Measurements from ENCODE around the gene SPAAR.

SPAAR gene

GRCh38 chr9:35917261-35917660 is 8.0 kb downstream of the SPAAR start:
- no peak for TF ChIP-seq CTCF (IDR thresholded peaks at IDR 0.05; ENCODE audit: insufficient read depth, missing control alignments)
- no peak for FAIRE-seq
- DNase-seq (ENCODE audit: insufficient read length, low spot score) = no peak

DNA sequence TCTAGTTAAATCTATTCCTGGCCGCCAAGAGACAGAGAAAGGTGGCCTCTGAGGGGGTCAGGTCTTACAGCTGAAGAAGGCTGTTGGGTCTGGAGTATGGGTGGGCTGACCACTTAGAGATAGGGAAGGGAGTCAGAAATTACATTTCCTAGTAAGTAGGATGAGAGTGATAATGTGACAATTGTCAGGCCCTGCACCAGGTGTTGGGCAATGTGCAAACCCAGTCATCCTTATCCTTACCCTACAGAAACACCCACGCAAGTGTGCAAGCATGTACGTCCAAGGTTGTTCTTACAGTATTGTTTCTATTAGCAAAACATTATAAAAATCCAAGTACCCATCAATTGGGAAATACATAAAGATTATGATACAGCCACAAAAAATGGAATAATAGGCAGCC is 9.5 kb downstream of the SPAAR start:
- no peak for FAIRE-seq
- DNase-seq (ENCODE audit: insufficient read length, low spot score) = no peak
- no peak for TF ChIP-seq CTCF (IDR thresholded peaks at IDR 0.05; ENCODE audit: insufficient read depth, missing control alignments)

- FAIRE-seq = no peak
- no peak for TF ChIP-seq CTCF (IDR thresholded peaks at IDR 0.05; ENCODE audit: insufficient read depth, missing control alignments)
Measured at GRCh38 chr9:35919212-35920008, 10.1 kb downstream of the SPAAR start.

DNA sequence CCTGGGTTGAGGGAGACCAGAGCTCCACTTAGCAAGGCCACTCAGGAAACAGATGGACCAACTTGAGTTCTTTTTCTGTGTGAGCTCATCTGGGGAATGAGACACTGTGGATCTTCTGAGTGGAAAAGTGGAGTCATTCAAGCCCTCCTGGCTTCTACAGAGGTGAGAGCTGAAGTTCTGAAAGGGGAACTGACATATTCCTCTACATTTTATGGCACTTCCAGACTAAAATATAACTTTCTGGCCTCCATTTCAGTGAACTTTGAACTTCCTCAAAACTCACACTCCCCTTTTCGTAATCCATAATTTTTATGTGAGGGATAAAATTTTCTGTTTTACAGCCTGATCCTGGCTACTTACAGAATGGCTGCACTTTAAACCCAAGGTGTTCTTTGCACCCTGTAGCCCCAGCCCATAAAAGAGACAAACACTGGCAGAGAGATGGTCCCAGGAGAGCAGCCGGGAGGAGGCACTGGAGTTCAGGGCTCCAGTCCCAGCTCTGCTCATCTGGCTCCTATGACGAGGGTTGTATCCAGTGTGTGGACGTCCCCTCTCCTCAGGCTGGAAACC is 10.8 kb downstream of the SPAAR start:
- no peak for FAIRE-seq
- TF ChIP-seq CTCF (IDR thresholded peaks at IDR 0.05; ENCODE audit: insufficient read depth, missing control alignments) = no peak
- no peak for DNase-seq (ENCODE audit: insufficient read length, low spot score)

More at GRCh38 chr9:35919212-35920008, 10.1 kb downstream of the SPAAR start:
- no peak for DNase-seq (ENCODE audit: insufficient read length, low spot score)

GRCh38 chr9:35923598-35923926 is 14.3 kb downstream of the SPAAR start:
- no peak for DNase-seq (ENCODE audit: insufficient read length, low spot score)
- no peak for TF ChIP-seq CTCF (IDR thresholded peaks at IDR 0.05; ENCODE audit: insufficient read depth, missing control alignments)
- FAIRE-seq = no peak

DNA sequence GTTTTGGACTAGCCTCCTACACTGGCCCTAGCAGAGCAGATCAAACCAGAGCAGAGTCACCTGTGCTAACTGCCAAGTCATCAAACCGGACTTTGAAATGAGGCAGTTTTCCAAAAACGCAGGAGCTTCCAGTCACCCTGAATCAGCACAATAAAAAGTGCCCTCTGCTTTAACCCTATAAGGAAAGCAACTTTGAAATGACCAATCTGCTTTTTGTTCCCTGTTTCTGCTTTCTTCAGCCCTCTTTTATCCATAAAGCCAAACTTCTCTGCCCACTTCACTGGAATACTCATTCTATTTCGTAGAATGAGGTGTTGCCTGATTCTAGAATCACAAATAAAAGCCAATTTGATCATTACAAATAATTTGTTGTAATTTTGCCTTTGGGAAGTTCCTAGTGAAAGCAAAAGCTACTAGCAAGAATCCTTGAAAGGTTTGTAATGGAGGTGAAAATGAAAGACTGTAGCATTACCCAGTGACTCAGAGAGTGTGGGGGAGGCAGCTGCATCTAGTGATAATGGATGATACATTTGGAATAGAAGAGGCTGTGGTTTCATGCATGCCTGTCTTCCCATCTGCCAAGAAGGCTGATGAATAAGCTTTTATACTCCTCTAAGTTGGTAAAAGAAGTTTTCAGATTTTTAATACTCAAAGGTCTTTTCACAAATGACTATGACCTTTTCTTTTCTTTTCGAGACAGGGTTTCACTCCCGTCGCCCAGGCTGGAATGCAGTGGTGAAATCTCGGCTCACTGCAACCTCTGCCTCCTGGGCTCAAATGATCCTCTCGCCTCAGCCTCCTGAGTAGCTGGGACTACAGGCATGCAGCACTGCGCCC is 14.9 kb downstream of the SPAAR start:
- DNase-seq (ENCODE audit: insufficient read length, low spot score) = no peak
- TF ChIP-seq CTCF (IDR thresholded peaks at IDR 0.05; ENCODE audit: insufficient read depth, missing control alignments) = no peak
- FAIRE-seq = no peak

Measured in D721Med (cell line).